ENCODE data around the gene CNTLN.

CNTLN gene

DNA sequence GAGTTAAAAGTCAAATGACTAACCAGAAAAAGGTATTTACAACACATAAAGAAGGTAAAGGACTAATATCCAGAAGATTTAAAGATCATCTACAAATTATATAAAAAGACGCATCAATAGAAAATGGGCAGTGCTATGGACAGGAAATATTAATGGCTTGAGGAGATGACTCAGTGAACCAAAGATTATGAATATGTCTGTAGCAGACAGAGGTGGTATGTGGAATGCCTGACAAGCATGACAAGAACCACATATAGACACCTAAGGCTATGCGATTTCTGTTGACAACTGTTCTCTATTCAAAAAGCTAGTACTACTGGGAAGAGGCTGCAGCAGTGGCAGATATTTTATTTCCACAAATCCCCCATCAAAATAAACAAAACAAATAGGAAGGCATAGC lies 267.0 kb downstream of the CNTLN start:
- H3K9ac ChIP-seq (ENCODE audit: low read length): no peak overlapping the region
- no peaks in the 10 kb centered on the region for H4K20me1 ChIP-seq (ENCODE audit: low read depth, low read length)
- no peaks in the 10 kb centered on the region for H3K27me3 ChIP-seq (ENCODE audit: low read length)
- H3K4me3 ChIP-seq (ENCODE audit: insufficient read depth, low read length, poor library complexity, severe bottlenecking): no peak overlapping the region
- no peak overlapping the region for H3K27ac ChIP-seq (ENCODE audit: low read depth, low read length)
- H3K4me2 ChIP-seq (ENCODE audit: low read depth, low read length, poor library complexity, severe bottlenecking): no peak overlapping the region
- no peaks in the 10 kb centered on the region for H3F3A ChIP-seq (ENCODE audit: insufficient read depth)
- H2AFZ ChIP-seq (ENCODE audit: low read depth, low read length, severe bottlenecking): no peak overlapping the region
- no peak for TF ChIP-seq EZH2phosphoT487 (conservative IDR thresholded peaks at IDR 0.05; ENCODE audit: low read length)
- TF ChIP-seq, protein P1, sequence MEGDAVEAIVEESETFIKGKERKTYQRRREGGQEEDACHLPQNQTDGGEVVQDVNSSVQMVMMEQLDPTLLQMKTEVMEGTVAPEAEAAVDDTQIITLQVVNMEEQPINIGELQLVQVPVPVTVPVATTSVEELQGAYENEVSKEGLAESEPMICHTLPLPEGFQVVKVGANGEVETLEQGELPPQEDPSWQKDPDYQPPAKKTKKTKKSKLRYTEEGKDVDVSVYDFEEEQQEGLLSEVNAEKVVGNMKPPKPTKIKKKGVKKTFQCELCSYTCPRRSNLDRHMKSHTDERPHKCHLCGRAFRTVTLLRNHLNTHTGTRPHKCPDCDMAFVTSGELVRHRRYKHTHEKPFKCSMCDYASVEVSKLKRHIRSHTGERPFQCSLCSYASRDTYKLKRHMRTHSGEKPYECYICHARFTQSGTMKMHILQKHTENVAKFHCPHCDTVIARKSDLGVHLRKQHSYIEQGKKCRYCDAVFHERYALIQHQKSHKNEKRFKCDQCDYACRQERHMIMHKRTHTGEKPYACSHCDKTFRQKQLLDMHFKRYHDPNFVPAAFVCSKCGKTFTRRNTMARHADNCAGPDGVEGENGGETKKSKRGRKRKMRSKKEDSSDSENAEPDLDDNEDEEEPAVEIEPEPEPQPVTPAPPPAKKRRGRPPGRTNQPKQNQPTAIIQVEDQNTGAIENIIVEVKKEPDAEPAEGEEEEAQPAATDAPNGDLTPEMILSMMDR (IDR thresholded peaks at IDR 0.05; ENCODE audit: insufficient read depth, low read length, poor library complexity, severe bottlenecking): no peak
- no peaks in the 10 kb centered on the region for H3K9me2 ChIP-seq (replicated peaks; ENCODE audit: insufficient read depth, low read length)
- H3K79me2 ChIP-seq (ENCODE audit: insufficient read depth, low read length): no peaks in the 10 kb centered on the region
- no peaks in the 10 kb centered on the region for H3K9me3 ChIP-seq (ENCODE audit: insufficient read depth, low read length)
- H3K36me3 ChIP-seq (ENCODE audit: low read length): no peaks in the 10 kb centered on the region

DNA sequence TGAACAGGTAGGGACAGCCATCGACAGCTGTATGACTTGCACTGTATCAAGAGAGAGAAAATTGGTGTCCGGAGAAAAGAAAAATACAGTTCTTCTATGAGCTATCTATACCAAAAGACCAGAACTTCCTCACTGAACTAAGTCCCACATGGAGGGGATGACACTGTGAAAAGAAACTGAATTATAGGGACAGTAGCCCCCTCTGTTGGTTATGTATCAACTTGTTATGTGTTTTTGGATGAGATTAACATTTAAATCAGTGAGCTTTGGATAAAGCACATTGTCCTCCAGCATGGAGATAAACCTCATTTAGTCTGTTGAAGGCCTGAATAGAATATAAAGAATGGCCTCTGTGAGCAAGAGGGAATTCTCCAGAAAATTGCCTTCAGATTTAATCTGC lies 267.5 kb downstream of the CNTLN start:
- H3K9me2 ChIP-seq (replicated peaks; ENCODE audit: insufficient read depth, low read length): no peaks in the 10 kb centered on the region
- H3K36me3 ChIP-seq (ENCODE audit: low read length): no peaks in the 10 kb centered on the region
- H3K27me3 ChIP-seq (ENCODE audit: low read length): no peaks in the 10 kb centered on the region
- no peaks in the 10 kb centered on the region for H3F3A ChIP-seq (ENCODE audit: insufficient read depth)
- H3K9ac ChIP-seq (ENCODE audit: low read length): no peak overlapping the region
- H4K20me1 ChIP-seq (ENCODE audit: low read depth, low read length): no peaks in the 10 kb centered on the region
- no peaks in the 10 kb centered on the region for H3K9me3 ChIP-seq (ENCODE audit: insufficient read depth, low read length)
- TF ChIP-seq, protein P1 (IDR thresholded peaks at IDR 0.05; ENCODE audit: insufficient read depth, low read length, poor library complexity, severe bottlenecking): no peak
- no peak for TF ChIP-seq EZH2phosphoT487 (conservative IDR thresholded peaks at IDR 0.05; ENCODE audit: low read length)
- no peak overlapping the region for H3K27ac ChIP-seq (ENCODE audit: low read depth, low read length)
- no peak overlapping the region for H2AFZ ChIP-seq (ENCODE audit: low read depth, low read length, severe bottlenecking)
- H3K4me3 ChIP-seq (ENCODE audit: insufficient read depth, low read length, poor library complexity, severe bottlenecking): no peak overlapping the region
- H3K79me2 ChIP-seq (ENCODE audit: insufficient read depth, low read length): no peaks in the 10 kb centered on the region
- H3K4me2 ChIP-seq (ENCODE audit: low read depth, low read length, poor library complexity, severe bottlenecking): no peak overlapping the region

DNA sequence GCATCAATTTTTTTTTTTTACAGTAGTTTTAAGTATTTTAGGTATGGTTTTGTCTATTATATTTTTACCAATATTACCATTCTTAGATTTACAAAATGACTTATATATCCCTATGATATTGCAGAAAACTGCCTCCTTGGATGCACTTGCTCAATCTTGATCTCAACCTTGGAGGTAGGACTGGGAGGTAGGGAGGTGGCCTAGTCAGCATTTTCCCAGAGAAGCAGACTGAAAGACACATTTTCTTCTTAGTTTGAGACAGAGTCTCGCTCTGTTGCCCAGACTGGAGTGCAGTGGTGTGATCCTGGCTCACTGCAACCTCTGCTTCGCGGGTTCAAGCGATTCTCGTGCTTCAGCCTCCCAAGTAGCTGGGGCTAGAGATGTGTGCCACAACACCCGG lies 268.7 kb downstream of the CNTLN start:
- no peaks in the 10 kb centered on the region for H3K9me2 ChIP-seq (replicated peaks; ENCODE audit: insufficient read depth, low read length)
- no peaks in the 10 kb centered on the region for H3K79me2 ChIP-seq (ENCODE audit: insufficient read depth, low read length)
- H3K9ac ChIP-seq (ENCODE audit: low read length): no peak overlapping the region
- H2AFZ ChIP-seq (ENCODE audit: low read depth, low read length, severe bottlenecking): no peak overlapping the region
- H4K20me1 ChIP-seq (ENCODE audit: low read depth, low read length): no peaks in the 10 kb centered on the region
- H3K27me3 ChIP-seq (ENCODE audit: low read length): no peaks in the 10 kb centered on the region
- H3K4me2 ChIP-seq (ENCODE audit: low read depth, low read length, poor library complexity, severe bottlenecking): no peak overlapping the region
- H3F3A ChIP-seq (ENCODE audit: insufficient read depth): no peaks in the 10 kb centered on the region
- TF ChIP-seq, protein P1 (IDR thresholded peaks at IDR 0.05; ENCODE audit: insufficient read depth, low read length, poor library complexity, severe bottlenecking): no peak
- TF ChIP-seq EZH2phosphoT487 (conservative IDR thresholded peaks at IDR 0.05; ENCODE audit: low read length): no peak
- H3K4me3 ChIP-seq (ENCODE audit: insufficient read depth, low read length, poor library complexity, severe bottlenecking): no peak overlapping the region
- H3K27ac ChIP-seq (ENCODE audit: low read depth, low read length): no peak overlapping the region
- no peaks in the 10 kb centered on the region for H3K9me3 ChIP-seq (ENCODE audit: insufficient read depth, low read length)
- H3K36me3 ChIP-seq (ENCODE audit: low read length): no peaks in the 10 kb centered on the region
